HEK293 (cell line): ENCODE results near the gene OTOP3.

Experiments used
- CTCF ChIA-PET: fragments of 350-600 bp; formaldehyde crosslinking; extraction: SDS; loops from one replicate; lab custom pipeline; 2021; ENCODE audit warnings: antibody characterized with exemption; lab: Yijun Ruan, JAX
- POLR2A ChIA-PET: fragments of 300-600 bp; formaldehyde crosslinking; extraction: SDS; loops from one replicate; lab custom pipeline; 2020; ENCODE audit warnings: antibody characterized with exemption, inconsistent platforms; lab: Yijun Ruan, JAX
- H3K27ac ChIP-seq: fragments of 200-500 bp; sonication (Bioruptor generic); 2 replicates; pipeline ENCODE4 v1.5.1; 2014; ENCODE audit warnings: low read depth, low read length, control low read depth, inconsistent platforms; ENCODE audit errors: extremely low read depth
- H3K36me3 ChIP-seq, 2 experiments: fragments of 200-500 bp in 1 of 2; sonication (Bioruptor generic) in 1 of 2; 1 replicate in 1 of 2; 2 replicates in 1 of 2; pipeline ENCODE4 v1.5.1; 2014 to 2017; ENCODE audit warnings: inconsistent platforms in 2 of 2, low read length in 2 of 2; ENCODE audit not compliant: control insufficient read depth in 2 of 2, insufficient read depth in 1 of 2
- H3K4me1 ChIP-seq: fragments of 200-500 bp; sonication (Bioruptor generic); 2 replicates; pipeline ENCODE4 v1.5.1; 2014; ENCODE audit warnings: mild to moderate bottlenecking, low read length, inconsistent platforms; ENCODE audit not compliant: control insufficient read depth, insufficient read depth
- H3K4me3 ChIP-seq: 2 replicates; pipeline ENCODE4 v1.5.1; 2011; ENCODE audit warnings: low read depth, mild to moderate bottlenecking, control low read depth, low read length, moderate library complexity
- H3K9me3 ChIP-seq: fragments of 200-500 bp; sonication (Bioruptor generic); 2 replicates; pipeline ENCODE4 v1.5.1; 2014; ENCODE audit warnings: low read depth, low read length, inconsistent platforms; ENCODE audit not compliant: control insufficient read depth, insufficient read depth
- BCL11B ChIP-seq: fragments of 450-650 bp; formaldehyde crosslinking; IDR thresholded peaks from 2 replicates; pipeline ENCODE4 v1.5.1; 2016; ENCODE audit warnings: low read depth, missing biosample characterization, missing genetic modification characterization
- EGR2 ChIP-seq: fragments of 450-650 bp; formaldehyde crosslinking; IDR thresholded peaks from 2 replicates; pipeline ENCODE4 v1.5.1; 2016; ENCODE audit warnings: low read depth, missing biosample characterization, missing genetic modification characterization
- GFI1B ChIP-seq: fragments of 450-650 bp; formaldehyde crosslinking; IDR thresholded peaks from 2 replicates; pipeline ENCODE4 v1.5.1; 2016; ENCODE audit warnings: missing biosample characterization, missing genetic modification characterization
- GLIS1 ChIP-seq: fragments of 450-650 bp; formaldehyde crosslinking; IDR thresholded peaks from 2 replicates; pipeline ENCODE4 v1.5.1; 2016; ENCODE audit warnings: missing biosample characterization, missing genetic modification characterization
- HOXA7 ChIP-seq: sonication (generic); formaldehyde crosslinking; IDR thresholded peaks from 2 replicates; pipeline ENCODE4 v1.8.1; 2022; ENCODE audit warnings: missing genetic modification reagents, borderline replicate concordance
- OVOL3 ChIP-seq: fragments of 450-650 bp; formaldehyde crosslinking; IDR thresholded peaks from 2 replicates; pipeline ENCODE4 v1.5.1; 2016; ENCODE audit warnings: missing biosample characterization, missing genetic modification characterization
- REPIN1 ChIP-seq: fragments of 450-650 bp; formaldehyde crosslinking; IDR thresholded peaks from 2 replicates; pipeline ENCODE4 v1.5.1; 2017; ENCODE audit warnings: missing biosample characterization, missing genetic modification characterization, low read depth
- TCF7L2 ChIP-seq: IDR thresholded peaks from 2 replicates; pipeline ENCODE4 v1.6.1; 2011; ENCODE audit warnings: low read depth, mild to moderate bottlenecking, inconsistent platforms, low read length, moderate library complexity, borderline replicate concordance
- ZEB2 ChIP-seq: fragments of 450-650 bp; formaldehyde crosslinking; IDR thresholded peaks from 2 replicates; pipeline ENCODE4 v1.5.1; 2016; ENCODE audit warnings: missing biosample characterization, missing genetic modification characterization
- ZFP37 ChIP-seq: fragments of 450-650 bp; formaldehyde crosslinking; IDR thresholded peaks from 2 replicates; pipeline ENCODE4 v1.5.1; 2016; ENCODE audit warnings: missing biosample characterization, missing genetic modification characterization
- ZFP69B ChIP-seq: fragments of 450-650 bp; formaldehyde crosslinking; IDR thresholded peaks from 2 replicates; pipeline ENCODE4 v1.5.1; 2016; ENCODE audit warnings: missing biosample characterization, missing genetic modification characterization
- ZNF24 ChIP-seq: fragments of 450-650 bp; formaldehyde crosslinking; IDR thresholded peaks from 2 replicates; pipeline ENCODE4 v1.5.1; 2016; ENCODE audit warnings: missing biosample characterization, missing genetic modification characterization
- ZNF335 ChIP-seq: fragments of 450-650 bp; formaldehyde crosslinking; conservative IDR thresholded peaks from 2 replicates; pipeline ENCODE4 v1.5.1; 2016; ENCODE audit warnings: missing biosample characterization, missing genetic modification characterization
- ZNF394 ChIP-seq: fragments of 450-650 bp; formaldehyde crosslinking; IDR thresholded peaks from 2 replicates; pipeline ENCODE4 v1.5.1; 2016; ENCODE audit warnings: missing biosample characterization, missing genetic modification characterization, mild to moderate bottlenecking, moderate library complexity, borderline replicate concordance
- ZNF501 ChIP-seq: fragments of 450-650 bp; formaldehyde crosslinking; IDR thresholded peaks from 2 replicates; pipeline ENCODE4 v1.5.1; 2016; ENCODE audit warnings: missing biosample characterization, missing genetic modification characterization
- ZNF549 ChIP-seq: fragments of 450-650 bp; IDR thresholded peaks from 2 replicates; pipeline ENCODE4 v1.5.1; 2018; ENCODE audit warnings: missing biosample characterization, missing genetic modification characterization, mild to moderate bottlenecking, inconsistent platforms, moderate library complexity
- ZNF558 ChIP-seq: fragments of 450-650 bp; formaldehyde crosslinking; IDR thresholded peaks from 2 replicates; pipeline ENCODE4 v1.5.1; 2016; ENCODE audit warnings: missing biosample characterization, missing genetic modification characterization
- ZNF561 ChIP-seq: fragments of 450-650 bp; IDR thresholded peaks from 2 replicates; pipeline ENCODE4 v1.5.1; 2018; ENCODE audit warnings: missing biosample characterization, missing genetic modification characterization, borderline replicate concordance
- ZNF76 ChIP-seq: fragments of 450-650 bp; formaldehyde crosslinking; IDR thresholded peaks from 2 replicates; pipeline ENCODE4; 2016; ENCODE audit warnings: low read depth, missing biosample characterization, missing genetic modification characterization, borderline replicate concordance
- ZNF837 ChIP-seq: fragments of 450-650 bp; formaldehyde crosslinking; IDR thresholded peaks from 2 replicates; pipeline ENCODE4 v1.5.1; 2016; ENCODE audit warnings: missing biosample characterization, missing genetic modification characterization
- ZSCAN23 ChIP-seq: fragments of 450-650 bp; formaldehyde crosslinking; IDR thresholded peaks from 2 replicates; pipeline ENCODE4 v1.5.1; 2016; ENCODE audit warnings: missing biosample characterization, missing genetic modification characterization
- TF ChIP-seq, protein P1 (sequence below): fragments of 450-650 bp; formaldehyde crosslinking; IDR thresholded peaks from 2 replicates; pipeline ENCODE4 v1.5.1; 2016; ENCODE audit warnings: missing biosample characterization, missing genetic modification characterization
- TF ChIP-seq, protein P2 (sequence below): fragments of 450-650 bp; formaldehyde crosslinking; conservative IDR thresholded peaks from 2 replicates; pipeline ENCODE4 v1.5.1; 2016; ENCODE audit warnings: low read depth, missing biosample characterization, missing genetic modification characterization
- TF ChIP-seq, protein P3 (sequence below): fragments of 450-650 bp; formaldehyde crosslinking; IDR thresholded peaks from 2 replicates; pipeline ENCODE4 v1.5.1; 2016; ENCODE audit warnings: missing biosample characterization, missing genetic modification characterization
- TF ChIP-seq, protein P4 (sequence below): fragments of 450-650 bp; formaldehyde crosslinking; IDR thresholded peaks from 2 replicates; pipeline ENCODE4 v1.5.1; 2016; ENCODE audit warnings: missing biosample characterization, missing genetic modification characterization

OTOP3 gene

DNA sequence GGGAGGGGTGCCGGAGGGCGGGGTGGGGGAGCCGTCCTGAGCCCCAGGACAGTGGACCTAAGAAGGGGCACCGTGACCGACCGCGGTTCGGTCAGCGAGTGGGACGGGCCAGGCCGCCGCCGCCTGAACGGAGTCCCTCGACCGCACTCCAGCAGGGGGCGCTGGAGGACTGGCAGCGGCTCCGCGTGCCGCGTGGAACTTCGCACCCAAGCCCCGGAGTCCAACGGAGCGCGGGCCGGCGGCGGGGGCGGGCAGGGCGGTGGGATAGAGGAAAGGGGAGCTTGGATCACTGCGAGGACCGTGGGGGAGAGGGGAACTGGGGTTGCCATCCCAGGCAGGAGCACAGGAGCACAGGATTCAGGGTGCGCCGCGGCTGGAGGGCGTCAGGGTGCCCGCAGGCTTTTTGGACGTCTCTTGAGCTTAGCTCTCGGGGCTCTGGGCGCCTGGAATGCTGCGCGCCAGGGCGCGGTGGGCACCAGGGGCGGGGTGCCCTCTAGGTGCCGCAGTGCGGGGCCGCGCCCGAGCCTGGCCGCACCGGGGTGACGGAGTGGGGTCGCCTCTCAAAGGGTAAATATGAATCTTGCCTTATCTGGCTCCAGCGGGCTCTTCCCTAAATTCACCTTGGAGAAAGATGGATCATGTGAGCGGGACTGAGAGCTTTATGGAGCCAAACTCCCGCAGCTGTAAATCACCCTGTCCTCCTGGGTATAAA, 12.0 kb upstream of the OTOP3 start:
- Histone ChIP-seq H3K9me3 (no peaks in the 10 kb centered on the region), H3K27ac (no peak overlapping the region), H3K36me3 (peaks cover 0 to 5% of the 10 kb centered on the region in 2 experiments; a peak in 1 of 3 replicates), H3K4me1 (no peaks in the 10 kb centered on the region), H3K4me3 (peak overlapping the region; percentile 37)
- POLR2A ChIA-PET: interaction anchor here (0.5 to 2.5 kb wide), 4 partner anchors 34 to 148 kb away, joined by 3 to 8 read pairs (median 4); partner anchors contain the start of genes FDXR and NAT9
- CTCF ChIA-PET: interaction anchor here (0.6 to 6.3 kb wide), 24 partner anchors 9 to 278 kb away, joined by 3 to 69 read pairs (median 3); no protein-coding TSS in a partner anchor
- TF ChIP-seq ZNF335 (tag by site-specific recombination): peak; percentile 48; the same call in 1 of the 2 replicates
- TF ChIP-seq ZNF501 (tag by site-specific recombination): 0 out of 2 replicates have a peak, but pooled peaks have one; percentile 50
- no peak for TF ChIP-seq ZNF24 (tag by site-specific recombination)
- no peak for TF ChIP-seq ZNF561 (tag by site-specific recombination)
- no peak for TF ChIP-seq GLIS1 (tag by site-specific recombination)
- TF ChIP-seq BCL11B (tag by site-specific recombination): 0 out of 2 replicates have a peak, but pooled peaks have one; percentile 10
- TF ChIP-seq OVOL3 (tag by site-specific recombination): no peak
- no peak for TF ChIP-seq TCF7L2
- TF ChIP-seq GFI1B: no peak
- TF ChIP-seq ZNF549 (tag by site-specific recombination): no peak
- TF ChIP-seq, protein P1, sequence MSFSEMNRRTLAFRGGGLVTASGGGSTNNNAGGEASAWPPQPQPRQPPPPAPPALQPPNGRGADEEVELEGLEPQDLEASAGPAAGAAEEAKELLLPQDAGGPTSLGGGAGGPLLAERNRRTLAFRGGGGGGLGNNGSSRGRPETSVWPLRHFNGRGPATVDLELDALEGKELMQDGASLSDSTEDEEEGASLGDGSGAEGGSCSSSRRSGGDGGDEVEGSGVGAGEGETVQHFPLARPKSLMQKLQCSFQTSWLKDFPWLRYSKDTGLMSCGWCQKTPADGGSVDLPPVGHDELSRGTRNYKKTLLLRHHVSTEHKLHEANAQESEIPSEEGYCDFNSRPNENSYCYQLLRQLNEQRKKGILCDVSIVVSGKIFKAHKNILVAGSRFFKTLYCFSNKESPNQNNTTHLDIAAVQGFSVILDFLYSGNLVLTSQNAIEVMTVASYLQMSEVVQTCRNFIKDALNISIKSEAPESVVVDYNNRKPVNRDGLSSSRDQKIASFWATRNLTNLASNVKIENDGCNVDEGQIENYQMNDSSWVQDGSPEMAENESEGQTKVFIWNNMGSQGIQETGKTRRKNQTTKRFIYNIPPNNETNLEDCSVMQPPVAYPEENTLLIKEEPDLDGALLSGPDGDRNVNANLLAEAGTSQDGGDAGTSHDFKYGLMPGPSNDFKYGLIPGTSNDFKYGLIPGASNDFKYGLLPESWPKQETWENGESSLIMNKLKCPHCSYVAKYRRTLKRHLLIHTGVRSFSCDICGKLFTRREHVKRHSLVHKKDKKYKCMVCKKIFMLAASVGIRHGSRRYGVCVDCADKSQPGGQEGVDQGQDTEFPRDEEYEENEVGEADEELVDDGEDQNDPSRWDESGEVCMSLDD: 0 out of 2 replicates have a peak, but pooled peaks have one; percentile 3
- TF ChIP-seq ZNF394 (tag by site-specific recombination): peak; percentile 28; the same call in 1 of the 2 replicates
- TF ChIP-seq ZFP69B: 0 out of 2 replicates have a peak, but pooled peaks have one; percentile 51
- TF ChIP-seq ZNF837 (tag by site-specific recombination): no peak
- 0 out of 2 replicates have a peak, but pooled peaks have one; percentile 56 for TF ChIP-seq ZFP37 (tag by site-specific recombination)
- TF ChIP-seq ZEB2 (tag by site-specific recombination): peak; percentile 63; the same call in 1 of the 2 replicates
- TF ChIP-seq ZNF76 (tag by site-specific recombination): no peak; the same call in 1 of the 2 replicates
- TF ChIP-seq ZNF558: no peak
- no peak for TF ChIP-seq REPIN1
- no peak for TF ChIP-seq ZSCAN23 (tag by site-specific recombination)
- no peak for TF ChIP-seq EGR2
- no peak for TF ChIP-seq HOXA7 (CRISPR knock-in tag)
- TF ChIP-seq, protein P2, sequence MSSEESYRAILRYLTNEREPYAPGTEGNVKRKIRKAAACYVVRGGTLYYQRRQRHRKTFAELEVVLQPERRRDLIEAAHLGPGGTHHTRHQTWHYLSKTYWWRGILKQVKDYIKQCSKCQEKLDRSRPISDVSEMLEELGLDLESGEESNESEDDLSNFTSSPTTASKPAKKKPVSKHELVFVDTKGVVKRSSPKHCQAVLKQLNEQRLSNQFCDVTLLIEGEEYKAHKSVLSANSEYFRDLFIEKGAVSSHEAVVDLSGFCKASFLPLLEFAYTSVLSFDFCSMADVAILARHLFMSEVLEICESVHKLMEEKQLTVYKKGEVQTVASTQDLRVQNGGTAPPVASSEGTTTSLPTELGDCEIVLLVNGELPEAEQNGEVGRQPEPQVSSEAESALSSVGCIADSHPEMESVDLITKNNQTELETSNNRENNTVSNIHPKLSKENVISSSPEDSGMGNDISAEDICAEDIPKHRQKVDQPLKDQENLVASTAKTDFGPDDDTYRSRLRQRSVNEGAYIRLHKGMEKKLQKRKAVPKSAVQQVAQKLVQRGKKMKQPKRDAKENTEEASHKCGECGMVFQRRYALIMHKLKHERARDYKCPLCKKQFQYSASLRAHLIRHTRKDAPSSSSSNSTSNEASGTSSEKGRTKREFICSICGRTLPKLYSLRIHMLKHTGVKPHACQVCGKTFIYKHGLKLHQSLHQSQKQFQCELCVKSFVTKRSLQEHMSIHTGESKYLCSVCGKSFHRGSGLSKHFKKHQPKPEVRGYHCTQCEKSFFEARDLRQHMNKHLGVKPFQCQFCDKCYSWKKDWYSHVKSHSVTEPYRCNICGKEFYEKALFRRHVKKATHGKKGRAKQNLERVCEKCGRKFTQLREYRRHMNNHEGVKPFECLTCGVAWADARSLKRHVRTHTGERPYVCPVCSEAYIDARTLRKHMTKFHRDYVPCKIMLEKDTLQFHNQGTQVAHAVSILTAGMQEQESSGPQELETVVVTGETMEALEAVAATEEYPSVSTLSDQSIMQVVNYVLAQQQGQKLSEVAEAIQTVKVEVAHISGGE: 0 out of 2 replicates have a peak, but pooled peaks have one; percentile 5
- TF ChIP-seq, protein P3, sequence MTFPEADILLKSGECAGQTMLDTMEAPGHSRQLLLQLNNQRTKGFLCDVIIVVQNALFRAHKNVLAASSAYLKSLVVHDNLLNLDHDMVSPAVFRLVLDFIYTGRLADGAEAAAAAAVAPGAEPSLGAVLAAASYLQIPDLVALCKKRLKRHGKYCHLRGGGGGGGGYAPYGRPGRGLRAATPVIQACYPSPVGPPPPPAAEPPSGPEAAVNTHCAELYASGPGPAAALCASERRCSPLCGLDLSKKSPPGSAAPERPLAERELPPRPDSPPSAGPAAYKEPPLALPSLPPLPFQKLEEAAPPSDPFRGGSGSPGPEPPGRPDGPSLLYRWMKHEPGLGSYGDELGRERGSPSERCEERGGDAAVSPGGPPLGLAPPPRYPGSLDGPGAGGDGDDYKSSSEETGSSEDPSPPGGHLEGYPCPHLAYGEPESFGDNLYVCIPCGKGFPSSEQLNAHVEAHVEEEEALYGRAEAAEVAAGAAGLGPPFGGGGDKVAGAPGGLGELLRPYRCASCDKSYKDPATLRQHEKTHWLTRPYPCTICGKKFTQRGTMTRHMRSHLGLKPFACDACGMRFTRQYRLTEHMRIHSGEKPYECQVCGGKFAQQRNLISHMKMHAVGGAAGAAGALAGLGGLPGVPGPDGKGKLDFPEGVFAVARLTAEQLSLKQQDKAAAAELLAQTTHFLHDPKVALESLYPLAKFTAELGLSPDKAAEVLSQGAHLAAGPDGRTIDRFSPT (tag by site-specific recombination): 0 out of 2 replicates have a peak, but pooled peaks have one; percentile 22
- TF ChIP-seq, protein P4, sequence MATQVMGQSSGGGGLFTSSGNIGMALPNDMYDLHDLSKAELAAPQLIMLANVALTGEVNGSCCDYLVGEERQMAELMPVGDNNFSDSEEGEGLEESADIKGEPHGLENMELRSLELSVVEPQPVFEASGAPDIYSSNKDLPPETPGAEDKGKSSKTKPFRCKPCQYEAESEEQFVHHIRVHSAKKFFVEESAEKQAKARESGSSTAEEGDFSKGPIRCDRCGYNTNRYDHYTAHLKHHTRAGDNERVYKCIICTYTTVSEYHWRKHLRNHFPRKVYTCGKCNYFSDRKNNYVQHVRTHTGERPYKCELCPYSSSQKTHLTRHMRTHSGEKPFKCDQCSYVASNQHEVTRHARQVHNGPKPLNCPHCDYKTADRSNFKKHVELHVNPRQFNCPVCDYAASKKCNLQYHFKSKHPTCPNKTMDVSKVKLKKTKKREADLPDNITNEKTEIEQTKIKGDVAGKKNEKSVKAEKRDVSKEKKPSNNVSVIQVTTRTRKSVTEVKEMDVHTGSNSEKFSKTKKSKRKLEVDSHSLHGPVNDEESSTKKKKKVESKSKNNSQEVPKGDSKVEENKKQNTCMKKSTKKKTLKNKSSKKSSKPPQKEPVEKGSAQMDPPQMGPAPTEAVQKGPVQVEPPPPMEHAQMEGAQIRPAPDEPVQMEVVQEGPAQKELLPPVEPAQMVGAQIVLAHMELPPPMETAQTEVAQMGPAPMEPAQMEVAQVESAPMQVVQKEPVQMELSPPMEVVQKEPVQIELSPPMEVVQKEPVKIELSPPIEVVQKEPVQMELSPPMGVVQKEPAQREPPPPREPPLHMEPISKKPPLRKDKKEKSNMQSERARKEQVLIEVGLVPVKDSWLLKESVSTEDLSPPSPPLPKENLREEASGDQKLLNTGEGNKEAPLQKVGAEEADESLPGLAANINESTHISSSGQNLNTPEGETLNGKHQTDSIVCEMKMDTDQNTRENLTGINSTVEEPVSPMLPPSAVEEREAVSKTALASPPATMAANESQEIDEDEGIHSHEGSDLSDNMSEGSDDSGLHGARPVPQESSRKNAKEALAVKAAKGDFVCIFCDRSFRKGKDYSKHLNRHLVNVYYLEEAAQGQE: no peak
